ENCODE results near the gene MTUS2. TPM values are rescaled to one million over a fixed set of nuclear protein-coding genes. Genes with fewer than 3 reads are reported as not detected.

Gene MTUS2
- total and polyA plus RNA-seq, 2 donors (not counting 1 experiment from before 2014, with no cell fraction given): 0.06 TPM; not detected in 1

DNA sequence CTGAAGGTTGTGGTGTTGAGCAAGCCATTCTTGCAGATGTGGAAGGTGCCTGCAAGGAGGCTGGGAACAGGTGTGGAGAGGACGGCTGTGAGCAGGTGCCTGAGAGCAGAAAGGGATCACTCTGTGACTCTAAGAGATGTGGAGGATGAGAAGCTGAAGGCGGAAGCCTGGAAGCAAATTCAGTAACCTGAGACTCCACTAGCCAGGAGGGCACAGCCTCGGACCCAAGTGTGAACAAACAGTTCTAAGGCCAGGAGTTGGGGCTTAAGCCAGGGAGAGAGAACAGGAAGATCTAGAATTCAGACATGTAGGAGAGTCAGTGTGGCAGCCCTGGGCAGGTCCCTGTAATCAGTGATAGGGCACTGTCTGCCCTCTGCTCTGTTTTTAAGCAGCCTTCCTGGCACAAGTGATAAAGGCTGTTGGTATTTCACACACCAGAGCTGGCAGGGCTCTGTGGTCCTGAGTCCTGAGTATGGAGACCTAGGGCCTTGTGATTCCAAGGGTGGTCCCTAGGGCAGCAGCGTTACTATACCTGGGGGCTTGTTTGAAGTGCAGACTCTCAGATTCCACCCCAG lies 644.1 kb downstream of the MTUS2 start:
- TF ChIP-seq, protein P1, sequence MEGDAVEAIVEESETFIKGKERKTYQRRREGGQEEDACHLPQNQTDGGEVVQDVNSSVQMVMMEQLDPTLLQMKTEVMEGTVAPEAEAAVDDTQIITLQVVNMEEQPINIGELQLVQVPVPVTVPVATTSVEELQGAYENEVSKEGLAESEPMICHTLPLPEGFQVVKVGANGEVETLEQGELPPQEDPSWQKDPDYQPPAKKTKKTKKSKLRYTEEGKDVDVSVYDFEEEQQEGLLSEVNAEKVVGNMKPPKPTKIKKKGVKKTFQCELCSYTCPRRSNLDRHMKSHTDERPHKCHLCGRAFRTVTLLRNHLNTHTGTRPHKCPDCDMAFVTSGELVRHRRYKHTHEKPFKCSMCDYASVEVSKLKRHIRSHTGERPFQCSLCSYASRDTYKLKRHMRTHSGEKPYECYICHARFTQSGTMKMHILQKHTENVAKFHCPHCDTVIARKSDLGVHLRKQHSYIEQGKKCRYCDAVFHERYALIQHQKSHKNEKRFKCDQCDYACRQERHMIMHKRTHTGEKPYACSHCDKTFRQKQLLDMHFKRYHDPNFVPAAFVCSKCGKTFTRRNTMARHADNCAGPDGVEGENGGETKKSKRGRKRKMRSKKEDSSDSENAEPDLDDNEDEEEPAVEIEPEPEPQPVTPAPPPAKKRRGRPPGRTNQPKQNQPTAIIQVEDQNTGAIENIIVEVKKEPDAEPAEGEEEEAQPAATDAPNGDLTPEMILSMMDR (conservative IDR thresholded peaks at IDR 0.05 in 1 of 2, IDR thresholded peaks at IDR 0.05 in 1 of 2; ENCODE audit: low read depth in 1 of 2, low read length in 2 of 2): no peak
- no peak for TF ChIP-seq EZH2 (IDR thresholded peaks at IDR 0.05; ENCODE audit: low read length, missing control alignments)
- no peak overlapping the region for H3K27ac ChIP-seq (ENCODE audit: insufficient read depth, low read length)
- no peaks in the 10 kb centered on the region for H3K36me3 ChIP-seq (ENCODE audit: control insufficient read depth, insufficient read depth, low read length)

DNA sequence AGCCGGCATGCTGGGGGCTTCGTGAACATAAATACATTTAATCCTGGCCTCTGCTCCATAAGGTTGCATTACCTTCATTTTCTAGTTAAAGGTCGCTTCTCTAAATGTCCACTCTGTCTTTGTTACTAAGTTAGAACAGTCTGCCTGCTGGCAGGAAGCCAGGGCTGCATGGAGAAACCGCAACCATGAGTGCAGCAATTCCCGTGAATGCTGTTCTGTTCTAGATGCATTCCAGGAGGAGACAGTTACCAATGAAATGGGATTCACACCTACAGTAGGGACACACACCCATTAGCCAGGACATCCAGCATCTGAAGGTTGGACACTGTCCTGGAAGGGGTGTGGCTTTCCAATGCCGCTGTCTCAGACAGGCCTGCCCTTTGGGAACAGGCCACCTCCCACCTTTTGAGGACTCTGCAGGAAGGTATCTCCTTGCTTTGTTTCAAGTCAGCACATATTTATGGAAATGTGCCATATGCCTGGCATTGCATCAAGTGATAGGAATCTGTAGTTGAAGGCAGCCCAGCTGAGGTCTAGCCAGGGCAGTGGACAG lies 645.7 kb downstream of the MTUS2 start:
- Histone ChIP-seq H3K36me3 (ENCODE audit: control insufficient read depth, insufficient read depth, low read length) (no peaks in the 10 kb centered on the region), H3K27ac (ENCODE audit: insufficient read depth, low read length) (no peak overlapping the region), H3K9ac (ENCODE audit: insufficient read depth, low read length) (no peak overlapping the region), H3K4me1 (ENCODE audit: control insufficient read depth, extremely low read depth, insufficient read depth, low read length) (no peaks in the 10 kb centered on the region), H3K79me2 (ENCODE audit: control insufficient read depth, insufficient read depth, low read length) (no peaks in the 10 kb centered on the region), H3K4me3 (replicated peaks in 1 of 4; ENCODE audit: control extremely low read depth in 1 of 4, insufficient read depth in 1 of 4, low read depth in 3 of 4, low read length in 4 of 4) (no peak overlapping the region), H3K27me3 (ENCODE audit: control insufficient read depth, insufficient read depth, low read length) (peaks cover 3% of the 10 kb centered on the region), H3K9me3 (ENCODE audit: control insufficient read depth, insufficient read depth, low read depth, low read length) (no peaks in the 10 kb centered on the region), H4K20me1 (ENCODE audit: control insufficient read depth, extremely low read depth, insufficient read depth, low read length) (no peaks in the 10 kb centered on the region), H3K4me2 (ENCODE audit: extremely low read depth, insufficient read depth, low read length) (peak overlapping the region; percentile 8), H2AFZ (ENCODE audit: low read length) (no peak overlapping the region)
- TF ChIP-seq, protein P1 (conservative IDR thresholded peaks at IDR 0.05 in 1 of 2, IDR thresholded peaks at IDR 0.05 in 1 of 2; ENCODE audit: low read depth in 1 of 2, low read length in 2 of 2): no peak
- TF ChIP-seq EZH2 (IDR thresholded peaks at IDR 0.05; ENCODE audit: low read length, missing control alignments): no peak
- DNase-seq (ENCODE audit: low read depth in 2 of 2): peak; percentile 61 to 83

More for the DNA sequence above, 644.1 kb downstream of the MTUS2 start:
- DNase-seq (ENCODE audit: low read depth in 2 of 2): no peak
- no peaks in the 10 kb centered on the region for H3K9me3 ChIP-seq (ENCODE audit: control insufficient read depth, insufficient read depth, low read depth, low read length)
- H4K20me1 ChIP-seq (ENCODE audit: control insufficient read depth, extremely low read depth, insufficient read depth, low read length): no peaks in the 10 kb centered on the region
- H3K4me1 ChIP-seq (ENCODE audit: control insufficient read depth, extremely low read depth, insufficient read depth, low read length): no peaks in the 10 kb centered on the region
- H3K4me2 ChIP-seq (ENCODE audit: extremely low read depth, insufficient read depth, low read length): no peak overlapping the region
- no peak overlapping the region for H2AFZ ChIP-seq (ENCODE audit: low read length)
- no peak overlapping the region for H3K9ac ChIP-seq (ENCODE audit: insufficient read depth, low read length)
- H3K79me2 ChIP-seq (ENCODE audit: control insufficient read depth, insufficient read depth, low read length): no peaks in the 10 kb centered on the region
- H3K4me3 ChIP-seq (replicated peaks in 1 of 4; ENCODE audit: control extremely low read depth in 1 of 4, insufficient read depth in 1 of 4, low read depth in 3 of 4, low read length in 4 of 4): no peak overlapping the region
- H3K27me3 ChIP-seq (ENCODE audit: control insufficient read depth, insufficient read depth, low read length): peaks cover 3% of the 10 kb centered on the region

DNA sequence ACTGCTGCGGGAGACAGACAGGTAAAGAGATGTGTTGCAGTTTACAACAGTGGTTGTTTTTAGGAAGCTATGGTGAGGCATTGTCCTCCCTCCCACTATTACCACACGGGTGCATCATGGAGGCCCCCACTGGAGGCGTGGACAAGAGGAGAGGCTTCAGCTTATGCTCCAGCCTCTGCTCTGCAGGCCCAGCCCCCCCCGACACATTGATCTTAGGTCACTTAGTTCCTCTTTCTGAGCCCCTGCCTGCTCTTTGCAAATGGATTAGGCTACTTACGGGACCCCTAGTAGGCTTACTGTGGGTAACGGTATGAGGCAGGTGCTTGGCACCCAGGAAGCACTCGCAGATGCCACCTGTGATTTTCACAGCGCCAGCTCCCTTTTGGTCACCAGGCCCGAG lies 651.4 kb downstream of the MTUS2 start:
- Histone ChIP-seq H3K27me3 (ENCODE audit: control insufficient read depth, insufficient read depth, low read length) (no peaks in the 10 kb centered on the region), H3K4me2 (ENCODE audit: extremely low read depth, insufficient read depth, low read length) (no peak overlapping the region), H3K4me3 (replicated peaks in 1 of 4; ENCODE audit: control extremely low read depth in 1 of 4, insufficient read depth in 1 of 4, low read depth in 3 of 4, low read length in 4 of 4) (no peak overlapping the region), H3K4me1 (ENCODE audit: control insufficient read depth, extremely low read depth, insufficient read depth, low read length) (no peaks in the 10 kb centered on the region), H3K9ac (ENCODE audit: insufficient read depth, low read length) (no peak overlapping the region), H3K36me3 (ENCODE audit: control insufficient read depth, insufficient read depth, low read length) (no peaks in the 10 kb centered on the region), H4K20me1 (ENCODE audit: control insufficient read depth, extremely low read depth, insufficient read depth, low read length) (no peaks in the 10 kb centered on the region), H3K79me2 (ENCODE audit: control insufficient read depth, insufficient read depth, low read length) (no peaks in the 10 kb centered on the region), H3K27ac (ENCODE audit: insufficient read depth, low read length) (no peak overlapping the region), H3K9me3 (ENCODE audit: control insufficient read depth, insufficient read depth, low read depth, low read length) (no peaks in the 10 kb centered on the region), H2AFZ (ENCODE audit: low read length) (no peak overlapping the region)
- no peak for DNase-seq (ENCODE audit: low read depth in 2 of 2)
- TF ChIP-seq EZH2 (IDR thresholded peaks at IDR 0.05; ENCODE audit: low read length, missing control alignments): no peak
- TF ChIP-seq, protein P1 (conservative IDR thresholded peaks at IDR 0.05 in 1 of 2, IDR thresholded peaks at IDR 0.05 in 1 of 2; ENCODE audit: low read depth in 1 of 2, low read length in 2 of 2): no peak
